Vagina (tissue), 2 donors: ENCODE data around the gene PBX1. TPM values are rescaled to one million over a fixed set of nuclear protein-coding genes. Genes with fewer than 3 reads are reported as not detected.

ENCODE experiments used
- DNase-seq, 2 donors: peaks; one replicate each; pipeline ENCODE4 v3.0.0-alpha.2; 2017; ENCODE audit errors: extremely low spot score in 2 of 2
- H3K27ac ChIP-seq: fragments of 200-600 bp; sonication (generic); one replicate; pipeline ENCODE4 v1.5.1; 2019
- H3K27me3 ChIP-seq: fragments of 200-600 bp; sonication (generic); one replicate; pipeline ENCODE4 v1.5.1; 2019
- H3K36me3 ChIP-seq, 2 donors: fragments of 200-600 bp; sonication (generic); one replicate each; pipeline ENCODE4 v1.5.1; 2017 to 2019
- H3K4me1 ChIP-seq: fragments of 200-600 bp; sonication (generic); one replicate; pipeline ENCODE4 v1.5.1; 2019
- H3K4me3 ChIP-seq, 2 donors: fragments of 200-600 bp; sonication (generic); 1 replicate in 1 of 2; 2 replicates in 1 of 2; pipeline ENCODE4 v1.5.1; 2016 to 2019
- H3K9me3 ChIP-seq: fragments of 200-600 bp; sonication (generic); one replicate; pipeline ENCODE4 v1.5.1; 2019
- POLR2A ChIP-seq, 2 donors: fragments of 450-650 bp; IDR thresholded peaks; one replicate each; pipeline ENCODE4 v1.6.1; 2017; ENCODE audit warnings: antibody characterized with exemption in 2 of 2, mild to moderate bottlenecking in 2 of 2, moderate library complexity in 2 of 2
- POLR2AphosphoS5 ChIP-seq, 2 donors: sonication (generic); formaldehyde crosslinking; IDR thresholded peaks; one replicate each; pipeline ENCODE4 v1.9.0; 2017; ENCODE audit warnings: antibody characterized with exemption in 2 of 2, mild to moderate bottlenecking in 2 of 2, low read depth in 1 of 2; ENCODE audit not compliant: insufficient read depth in 1 of 2
- intact Hi-C: fragments of 100-400 bp; cut with DNase I; formaldehyde crosslinking; loops from one replicate; pipeline ENCODE4 v1.15.1; 2023
- total RNA-seq: library from RNA; depleted of rRNA; stranded (reverse); fragments of >200 nt; gene quantifications from one replicate; pipeline ENCODE4 v1.2.3, GENCODE V29; 2016
- TF ChIP-seq, protein P1 (sequence below), 3 experiments: fragments of 450-650 bp in 2 of 3; fragments of 200-600 bp in 1 of 3; sonication (generic) in 1 of 3; IDR thresholded peaks; one replicate each; pipeline ENCODE4 v1.5.1; 2017 to 2019; ENCODE audit warnings: antibody characterized with exemption in 3 of 3, mild to moderate bottlenecking in 2 of 3, moderate library complexity in 2 of 3

Gene PBX1
- total RNA-seq, 1 donor from 2014 or later = 69.0 TPM

GRCh38 chr1:164667600-164667999, 108.6 kb downstream of the PBX1 start:
- intact Hi-C loops = no loop called here
- no peak overlapping the region for H3K4me3 ChIP-seq
- no peak for DNase-seq
- no peaks in the 10 kb centered on the region for H3K9me3 ChIP-seq
- no peaks in the 10 kb centered on the region for H3K27me3 ChIP-seq
- peaks cover 79% of the 10 kb centered on the region for H3K4me1 ChIP-seq
- no peak for TF ChIP-seq POLR2A (IDR thresholded peaks at IDR 0.05)
- no peak for TF ChIP-seq POLR2AphosphoS5 (IDR thresholded peaks at IDR 0.05; ENCODE audit: insufficient read depth in 1 of 2, low read depth in 1 of 2)
- TF ChIP-seq, protein P1, sequence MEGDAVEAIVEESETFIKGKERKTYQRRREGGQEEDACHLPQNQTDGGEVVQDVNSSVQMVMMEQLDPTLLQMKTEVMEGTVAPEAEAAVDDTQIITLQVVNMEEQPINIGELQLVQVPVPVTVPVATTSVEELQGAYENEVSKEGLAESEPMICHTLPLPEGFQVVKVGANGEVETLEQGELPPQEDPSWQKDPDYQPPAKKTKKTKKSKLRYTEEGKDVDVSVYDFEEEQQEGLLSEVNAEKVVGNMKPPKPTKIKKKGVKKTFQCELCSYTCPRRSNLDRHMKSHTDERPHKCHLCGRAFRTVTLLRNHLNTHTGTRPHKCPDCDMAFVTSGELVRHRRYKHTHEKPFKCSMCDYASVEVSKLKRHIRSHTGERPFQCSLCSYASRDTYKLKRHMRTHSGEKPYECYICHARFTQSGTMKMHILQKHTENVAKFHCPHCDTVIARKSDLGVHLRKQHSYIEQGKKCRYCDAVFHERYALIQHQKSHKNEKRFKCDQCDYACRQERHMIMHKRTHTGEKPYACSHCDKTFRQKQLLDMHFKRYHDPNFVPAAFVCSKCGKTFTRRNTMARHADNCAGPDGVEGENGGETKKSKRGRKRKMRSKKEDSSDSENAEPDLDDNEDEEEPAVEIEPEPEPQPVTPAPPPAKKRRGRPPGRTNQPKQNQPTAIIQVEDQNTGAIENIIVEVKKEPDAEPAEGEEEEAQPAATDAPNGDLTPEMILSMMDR (IDR thresholded peaks at IDR 0.05) = no peak
- H3K27ac ChIP-seq = no peak overlapping the region
- H3K36me3 ChIP-seq = no peaks in the 10 kb centered on the region

- Histone ChIP-seq H3K27me3 (no peaks in the 10 kb centered on the region), H3K27ac (no peak overlapping the region), H3K4me1 (peaks cover 80% of the 10 kb centered on the region), H3K9me3 (no peaks in the 10 kb centered on the region), H3K4me3 (no peak overlapping the region), H3K36me3 (no peaks in the 10 kb centered on the region)
- intact Hi-C loops = no loop called here
- no peak for TF ChIP-seq POLR2A (IDR thresholded peaks at IDR 0.05)
- TF ChIP-seq, protein P1 (IDR thresholded peaks at IDR 0.05) = no peak
- DNase-seq = no peak
These were observed 109.8 kb downstream of the PBX1 start for GRCh38 chr1:164668491-164669400.

- Histone ChIP-seq H3K9me3 (no peaks in the 10 kb centered on the region), H3K27ac (no peak overlapping the region), H3K4me3 (no peak overlapping the region), H3K27me3 (no peaks in the 10 kb centered on the region), H3K36me3 (no peaks in the 10 kb centered on the region), H3K4me1 (peaks cover 82% of the 10 kb centered on the region)
- intact Hi-C loops = no loop called here
- no peak for TF ChIP-seq POLR2A (IDR thresholded peaks at IDR 0.05)
- TF ChIP-seq, protein P1 (IDR thresholded peaks at IDR 0.05) = no peak
- no peak for TF ChIP-seq POLR2AphosphoS5 (IDR thresholded peaks at IDR 0.05; ENCODE audit: insufficient read depth in 1 of 2, low read depth in 1 of 2)
- DNase-seq = no peak
These were observed 111.0 kb downstream of the PBX1 start for GRCh38 chr1:164670026-164670425.

DNA sequence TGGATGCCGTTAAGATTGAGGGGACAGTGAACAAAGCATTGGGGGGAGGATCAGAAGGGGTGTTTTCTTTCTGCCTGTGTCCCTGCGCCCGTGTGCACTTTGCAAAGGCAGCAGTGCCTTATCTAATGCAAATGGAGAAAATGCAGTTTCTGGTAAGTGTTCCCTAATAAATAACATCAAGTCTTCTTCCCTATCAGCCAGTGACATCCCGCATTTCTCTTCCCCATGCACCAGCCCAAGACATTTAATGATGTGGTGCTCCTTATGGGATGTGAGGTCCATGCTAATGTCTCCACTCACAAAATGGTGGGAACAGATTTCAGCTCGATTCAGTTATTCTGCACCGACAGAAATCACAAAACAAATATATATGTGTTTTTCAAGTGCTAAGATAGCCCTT, 111.8 kb downstream of the PBX1 start:
- Histone ChIP-seq H3K4me3 (no peak overlapping the region), H3K4me1 (peaks cover 87% of the 10 kb centered on the region), H3K9me3 (no peaks in the 10 kb centered on the region), H3K27me3 (no peaks in the 10 kb centered on the region), H3K27ac (no peak overlapping the region), H3K36me3 (no peaks in the 10 kb centered on the region)
- no peak for DNase-seq
- TF ChIP-seq POLR2AphosphoS5 (IDR thresholded peaks at IDR 0.05; ENCODE audit: insufficient read depth in 1 of 2, low read depth in 1 of 2) (no peak), POLR2A (IDR thresholded peaks at IDR 0.05) (no peak)
- TF ChIP-seq, protein P1 (IDR thresholded peaks at IDR 0.05) = no peak
- intact Hi-C loops = no loop called here

DNA sequence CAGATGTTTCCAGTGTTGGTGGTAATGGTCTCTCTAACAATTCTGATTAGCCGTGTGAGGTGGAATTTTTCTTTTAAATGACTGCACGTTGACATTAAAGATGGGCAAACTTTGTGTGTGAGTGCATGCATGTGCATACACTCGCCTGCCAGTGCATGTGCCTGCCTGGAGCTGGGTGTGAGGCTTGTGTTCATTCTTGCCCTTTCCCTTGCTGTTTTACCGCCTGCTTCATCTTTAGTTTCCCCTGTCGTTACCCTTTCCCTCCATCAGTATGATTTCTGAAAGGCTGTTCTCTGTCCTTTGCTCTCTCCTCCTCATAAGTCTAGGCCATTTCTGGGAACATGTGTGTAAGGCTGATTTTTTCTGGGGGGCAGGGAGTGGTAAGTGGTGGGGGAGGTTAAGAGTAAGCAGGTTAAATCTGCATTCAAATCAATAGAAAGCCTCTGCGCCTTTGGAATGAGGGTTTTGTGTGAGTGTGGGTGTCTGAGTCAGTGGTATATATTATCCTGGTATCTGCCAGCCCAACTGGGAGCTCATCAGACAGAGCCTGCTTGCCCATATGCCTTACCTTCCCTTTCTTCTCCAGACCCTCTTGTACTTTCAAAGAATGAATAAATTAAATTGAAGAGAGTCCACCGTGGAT, 112.5 kb downstream of the PBX1 start:
- intact Hi-C loops = no loop called here
- peaks cover 86% of the 10 kb centered on the region for H3K4me1 ChIP-seq
- H3K36me3 ChIP-seq = no peaks in the 10 kb centered on the region
- TF ChIP-seq, protein P1 (IDR thresholded peaks at IDR 0.05) = no peak
- TF ChIP-seq POLR2A (IDR thresholded peaks at IDR 0.05) (no peak), POLR2AphosphoS5 (IDR thresholded peaks at IDR 0.05; ENCODE audit: insufficient read depth in 1 of 2, low read depth in 1 of 2) (no peak)
- no peak overlapping the region for H3K4me3 ChIP-seq
- DNase-seq = no peak
- no peaks in the 10 kb centered on the region for H3K9me3 ChIP-seq
- peak overlapping the region; percentile 27 for H3K27ac ChIP-seq
- no peaks in the 10 kb centered on the region for H3K27me3 ChIP-seq
